K562 (cell line): ENCODE measurements around the gene CEMIP2.

Experiments
- HNRNPK ChIP-seq: fragments of 200-400 bp; formaldehyde crosslinking; IDR thresholded peaks from one replicate; pipeline ENCODE4 v1.6.1; 2018; ENCODE audit warnings: mild to moderate bottlenecking, low read depth, low read length; ENCODE audit not compliant: poor library complexity, severe bottlenecking
- JUND ChIP-seq, 2 experiments: IDR thresholded peaks; 2 replicates in 1 of 2; 3 replicates in 1 of 2; pipeline ENCODE4 v1.6.1; 2011; ENCODE audit warnings: borderline replicate concordance in 2 of 2, low read depth in 2 of 2, low read length in 2 of 2, improper control_type of control experiment in 1 of 2, missing biosample characterization in 1 of 2, missing genetic modification characterization in 1 of 2, missing genetic modification reagents in 1 of 2

DNA sequence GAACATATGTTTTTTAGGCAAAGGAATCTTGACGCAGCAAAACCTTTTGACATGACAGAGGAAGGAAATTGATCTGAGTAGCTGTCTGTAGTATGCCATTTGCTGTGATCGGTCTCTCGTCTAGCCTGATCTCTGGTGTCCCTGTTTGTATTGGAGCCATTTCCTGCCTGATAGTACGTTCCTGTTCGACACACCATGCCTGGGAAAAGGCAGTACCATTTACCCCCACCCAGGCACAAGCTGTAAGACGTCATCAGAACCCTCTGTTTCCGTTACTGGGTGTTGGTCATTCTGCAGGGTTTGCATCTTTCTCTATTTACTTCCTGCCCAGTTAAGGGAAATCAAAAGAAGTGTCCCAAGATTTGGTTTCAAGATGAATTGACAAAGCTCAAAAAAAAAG, 129.7 kb downstream of the CEMIP2 start:
- TF ChIP-seq JUND (IDR thresholded peaks at IDR 0.05; ENCODE audit: borderline replicate concordance, low read depth, low read length) (no peak), JUND (tag; IDR thresholded peaks at IDR 0.05; ENCODE audit: borderline replicate concordance, low read depth, low read length) (no peak; the same call in 2 of the 3 replicates), HNRNPK (no peak)
